Activated T-cell treated with anti-CD3 and anti-CD28 coated beads for 48 hours (primary cell): Measurements from ENCODE around the gene MCAT.

ENCODE experiments used
- DNase-seq: peaks from one replicate; pipeline ENCODE4 v3.0.0-alpha.2; 2020; ENCODE audit warnings: low read depth

The MCAT gene

GRCh38 chr22:43142880-43143562 is at the start of gene MCAT:
Gene MCAT (minus strand): TSS chr22:43143398. CDS start chr22:43143348, 50 bp downstream.
- peak; percentile 85 for DNase-seq

- DNase-seq, result no peak
These were observed 48.6 kb upstream of the MCAT start for GRCh38 chr22:43191831-43192230.

DNA sequence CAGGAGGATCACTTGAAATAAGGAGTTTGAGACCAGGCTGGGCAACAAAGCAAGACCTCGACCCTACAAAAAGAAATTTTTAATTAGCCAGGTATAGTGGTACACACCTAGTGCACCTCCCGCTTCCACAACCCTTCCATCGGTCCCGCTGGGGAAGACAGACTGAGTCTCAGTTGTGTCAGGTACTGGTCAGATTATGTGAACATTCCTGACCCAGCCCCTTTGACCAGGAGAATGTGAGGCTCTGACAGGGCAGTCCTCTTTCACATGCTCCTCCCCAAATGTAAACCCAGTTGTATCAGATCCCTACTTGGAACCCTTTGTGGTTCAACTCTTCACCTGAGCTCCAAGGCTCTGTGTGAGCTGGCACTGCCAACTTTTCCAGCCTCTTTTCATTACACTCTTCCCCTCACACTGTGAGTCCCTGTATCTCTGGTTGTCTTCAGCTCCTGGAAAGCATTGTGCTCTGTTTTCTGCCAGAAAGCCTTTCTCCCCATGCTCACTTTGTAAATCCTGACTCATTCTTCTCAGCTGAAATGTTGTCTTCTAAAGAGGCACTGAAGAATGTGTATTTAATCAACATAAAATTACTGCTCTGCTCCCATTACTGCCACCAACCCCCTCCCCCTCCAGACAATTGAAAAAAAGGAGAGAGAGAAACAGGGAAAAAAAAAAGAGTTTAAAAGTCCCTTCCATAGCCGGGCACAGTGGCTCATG is 45.8 kb upstream of the MCAT start:
- DNase-seq, result no peak

DNA sequence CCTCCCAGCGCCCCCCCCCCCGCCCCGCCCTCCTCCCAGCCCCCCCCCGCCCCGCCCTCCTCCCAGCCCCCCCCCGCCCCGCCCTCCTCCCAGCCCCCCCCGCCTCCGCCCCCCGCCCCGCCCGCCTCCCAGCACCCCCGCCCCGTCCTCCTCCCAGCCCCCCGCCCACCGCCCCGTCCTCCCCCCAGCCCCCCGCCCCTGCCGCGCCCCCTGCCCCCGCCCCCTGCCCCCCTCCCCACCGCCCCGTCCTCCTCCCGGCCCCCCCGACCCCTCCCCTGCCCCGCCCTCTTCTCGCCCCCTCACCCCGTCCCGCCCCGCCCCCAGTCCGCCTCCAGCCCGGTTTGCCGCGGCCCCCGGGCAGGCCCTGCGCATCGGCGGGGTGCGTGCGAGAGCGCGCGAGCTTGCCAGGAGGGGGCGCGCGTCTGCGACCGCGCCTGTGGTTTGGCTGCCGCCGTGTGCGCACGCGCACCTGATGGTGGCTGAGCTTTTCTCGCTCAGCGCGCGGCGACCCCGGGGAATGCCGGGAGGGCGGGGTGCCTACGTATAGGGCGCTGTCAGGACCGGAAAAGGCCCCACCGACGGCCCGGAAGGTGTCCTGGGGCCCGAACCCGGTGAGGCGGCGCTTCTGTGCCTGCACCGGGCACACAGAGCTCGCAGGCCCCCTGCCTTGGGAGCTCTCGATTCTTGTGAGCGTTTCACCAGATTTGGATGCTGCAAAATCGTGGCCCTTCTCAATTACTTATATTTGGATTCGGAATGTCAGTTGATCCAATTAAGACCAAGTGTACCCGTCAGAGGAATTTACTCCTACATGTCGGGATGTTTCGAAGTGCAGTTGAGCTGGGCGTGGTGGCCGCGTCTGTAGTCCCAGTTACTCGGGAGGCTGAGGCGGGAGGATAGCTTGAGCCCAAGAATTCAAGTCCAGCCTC is 44.2 kb upstream of the MCAT start:
- peak; percentile 98 for DNase-seq

DNA sequence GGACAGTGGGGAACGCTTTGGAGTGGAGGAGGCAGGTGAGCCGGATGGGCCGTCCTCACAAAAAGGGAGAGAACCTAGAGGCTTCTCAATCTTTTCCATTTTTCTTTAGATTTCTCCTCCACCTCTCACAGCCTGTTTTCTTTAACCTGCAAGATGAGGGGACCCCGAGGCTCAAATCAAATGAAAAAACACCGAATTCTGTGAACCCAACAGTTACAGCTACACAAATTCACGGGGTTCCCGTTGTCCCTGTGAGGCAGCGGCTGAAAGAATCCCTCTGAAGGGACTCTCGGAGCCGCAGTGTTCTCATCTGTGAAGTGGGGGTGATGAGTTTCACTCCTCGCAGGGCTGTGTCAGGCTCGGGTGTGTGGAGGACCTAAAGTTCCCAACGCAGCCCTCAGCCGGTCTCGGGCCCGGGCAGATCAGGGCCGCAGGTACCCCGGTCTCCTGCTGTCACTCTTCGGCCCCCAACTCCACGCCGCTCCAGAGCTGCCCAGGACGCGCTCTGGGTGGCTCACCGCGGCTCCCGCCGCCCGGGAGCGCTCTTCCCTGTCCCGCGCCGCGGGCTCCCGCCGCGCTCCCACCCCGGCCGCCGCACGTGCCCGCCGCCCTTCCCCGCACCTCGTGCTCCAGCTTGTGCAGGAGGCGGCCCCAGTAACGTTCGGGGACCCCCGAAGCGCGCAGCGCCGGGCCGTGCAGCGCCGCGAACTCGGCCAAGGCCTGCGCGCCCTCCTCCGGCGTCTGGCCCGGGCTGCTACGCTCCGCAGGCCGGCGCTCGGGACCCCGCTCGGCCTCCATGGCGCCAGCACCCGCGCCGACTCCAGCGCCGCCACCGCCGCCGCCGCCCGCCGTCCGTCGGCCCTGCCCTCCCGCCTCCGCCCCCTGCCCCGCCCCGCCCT is 43.3 kb upstream of the MCAT start, which contains the start of gene TTLL12:
Gene TTLL12, minus strand, starts transcription at position 863 of the 899 bp plus-strand sequence. Its CDS starts 65 bp downstream, at position 798.
- DNase-seq, result peak; percentile 58

DNA sequence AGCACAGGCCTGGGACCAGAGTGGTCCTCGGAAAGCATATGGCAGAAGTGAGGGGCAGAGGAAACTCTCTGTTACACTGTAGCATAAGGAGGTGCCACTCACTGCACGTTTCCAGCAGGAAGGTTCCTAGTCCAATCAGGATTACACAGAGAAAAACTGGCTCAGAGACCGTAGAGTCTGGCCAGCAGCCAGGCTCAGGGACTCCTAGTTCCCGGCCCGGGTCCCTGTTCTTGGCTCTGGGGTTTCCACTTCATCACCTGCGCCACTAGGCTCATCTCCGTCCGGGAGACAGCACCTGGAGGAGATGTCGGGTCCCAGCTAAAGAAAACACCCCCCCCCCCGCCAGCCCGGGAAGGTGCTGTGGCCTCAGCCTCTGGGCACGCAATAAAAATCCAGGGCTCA is 42.7 kb upstream of the MCAT start:
- DNase-seq, result no peak

GRCh38 chr22:43183496-43184277 is 40.5 kb upstream of the MCAT start:
- no peak for DNase-seq

DNA sequence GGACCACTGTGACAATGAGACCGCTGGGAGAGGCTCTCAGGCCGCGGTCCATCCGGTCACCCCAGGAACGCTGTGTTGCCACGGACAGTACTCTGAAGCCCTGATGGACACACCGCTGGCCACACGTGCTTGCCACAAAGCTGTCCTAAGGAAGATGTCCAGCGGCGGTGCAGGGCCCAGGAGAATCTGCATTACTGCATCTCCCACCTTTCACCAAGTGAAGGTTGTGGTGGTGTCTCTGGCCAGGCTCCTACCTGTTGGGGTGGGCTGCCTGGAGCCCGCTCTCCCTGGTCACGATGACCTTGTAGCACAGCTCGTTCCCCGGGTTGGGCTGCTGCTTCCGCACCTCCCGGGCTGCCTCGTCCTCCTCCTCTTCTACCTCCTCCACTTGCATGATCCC is 39.5 kb upstream of the MCAT start:
- no peak for DNase-seq

DNA sequence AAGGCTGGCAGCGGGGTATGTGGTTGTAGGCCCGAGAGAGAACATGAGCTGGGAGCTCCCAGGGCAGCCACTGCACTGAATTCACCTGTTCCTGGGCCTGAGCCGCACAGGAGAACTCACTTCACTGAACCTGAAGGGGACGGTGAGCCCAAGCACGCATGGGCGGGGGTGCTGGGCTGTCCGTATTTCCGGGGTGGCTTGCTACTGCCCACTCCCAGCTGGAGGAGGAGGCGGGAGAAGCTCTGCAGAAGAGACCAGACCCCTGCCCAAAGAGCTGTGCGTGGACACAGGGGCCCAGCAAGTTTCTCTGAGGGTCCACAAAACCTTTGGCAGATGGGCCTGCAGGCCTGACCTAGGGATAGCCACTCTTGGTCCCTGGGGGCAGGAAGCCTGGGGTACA is 38.9 kb upstream of the MCAT start:
- no peak for DNase-seq

DNA sequence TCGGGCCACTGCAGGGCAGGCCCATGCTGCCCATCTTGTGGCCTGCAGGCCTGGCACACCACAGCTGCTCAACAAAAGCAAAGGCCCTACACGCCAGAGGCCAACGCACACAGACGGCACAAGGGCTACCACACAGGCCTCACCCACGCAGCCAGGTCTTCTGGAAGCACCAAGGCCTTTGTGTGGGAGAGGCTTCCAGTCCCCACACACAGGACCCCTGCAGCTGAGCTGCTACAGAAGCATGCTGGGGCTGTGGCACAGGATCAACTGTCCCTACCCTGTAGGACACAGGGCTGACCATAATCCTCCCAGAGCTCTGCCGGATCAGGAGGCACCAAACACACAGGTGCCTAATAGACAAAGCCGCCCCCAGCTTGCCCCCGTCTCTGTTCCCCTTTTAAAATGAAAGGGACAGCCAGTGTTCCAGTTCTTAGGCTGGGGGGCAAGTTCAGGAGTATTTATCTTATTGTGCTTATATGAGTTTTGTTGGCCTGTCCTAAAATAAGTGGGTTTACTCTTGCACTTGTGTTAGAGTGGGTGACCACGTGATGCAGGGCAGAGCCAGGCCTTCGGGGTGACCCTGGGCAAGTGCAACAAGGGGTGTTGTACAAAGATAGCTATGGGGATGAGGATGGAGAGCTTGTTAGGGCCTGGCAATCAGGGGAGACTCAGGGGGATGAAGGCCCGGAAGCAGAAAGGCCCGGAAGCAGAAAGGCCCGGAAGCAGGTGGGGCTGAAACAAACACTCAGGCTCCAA is 38.3 kb upstream of the MCAT start:
- DNase-seq, result no peak

- DNase-seq, result no peak
These were observed 37.5 kb upstream of the MCAT start for GRCh38 chr22:43180670-43181069.

DNA sequence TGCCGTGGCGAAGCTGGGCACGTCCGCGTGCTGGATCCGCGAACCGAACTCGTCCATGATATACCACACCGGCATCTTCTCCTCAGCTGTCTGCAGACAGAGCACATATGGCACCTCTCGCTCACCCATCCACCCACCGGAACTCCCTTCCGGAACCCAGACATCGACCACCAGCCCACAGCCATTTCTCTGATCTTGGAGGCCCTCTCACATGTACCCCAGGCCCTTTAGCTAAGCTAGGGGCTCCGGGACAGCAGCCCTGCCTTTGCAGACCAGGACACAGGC is 36.7 kb upstream of the MCAT start:
- no peak for DNase-seq

DNA sequence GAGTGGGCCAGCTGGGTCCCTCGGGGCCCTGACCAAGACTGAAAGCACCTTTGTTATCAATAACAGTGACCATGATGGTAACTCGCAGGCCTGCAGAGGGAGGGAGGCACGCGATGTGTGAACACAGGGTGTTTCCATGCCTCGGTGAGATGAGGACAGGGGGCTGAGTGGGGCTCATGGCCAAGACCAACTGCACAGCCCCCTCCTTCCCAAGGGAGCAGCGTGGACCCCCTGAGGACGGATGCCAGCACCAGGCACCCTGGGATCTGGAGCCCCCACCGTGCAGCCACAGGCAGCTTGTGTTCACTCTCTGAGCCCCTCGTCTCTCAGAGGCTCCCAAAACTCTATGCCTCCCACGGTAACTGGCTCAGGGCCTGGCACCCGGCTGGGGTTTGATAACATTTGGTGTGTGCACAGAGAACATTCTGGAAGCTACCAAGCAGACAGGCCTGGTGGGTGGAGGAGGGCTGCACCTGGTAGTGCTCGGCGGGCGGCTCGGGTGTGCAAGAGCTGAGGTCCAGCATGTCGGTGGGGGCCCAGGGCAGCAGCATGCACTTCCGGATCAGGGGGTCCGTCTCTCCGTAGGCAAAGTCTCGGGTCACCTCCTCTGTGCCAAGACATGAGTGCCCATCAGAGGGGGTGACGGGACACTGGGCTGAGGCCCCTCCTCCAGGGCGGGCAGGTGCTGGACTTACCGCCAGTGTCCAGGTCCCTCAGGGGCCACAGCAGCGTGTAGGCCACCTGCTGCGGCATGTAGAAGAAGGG is 36.1 kb upstream of the MCAT start:
- DNase-seq, result no peak

DNA sequence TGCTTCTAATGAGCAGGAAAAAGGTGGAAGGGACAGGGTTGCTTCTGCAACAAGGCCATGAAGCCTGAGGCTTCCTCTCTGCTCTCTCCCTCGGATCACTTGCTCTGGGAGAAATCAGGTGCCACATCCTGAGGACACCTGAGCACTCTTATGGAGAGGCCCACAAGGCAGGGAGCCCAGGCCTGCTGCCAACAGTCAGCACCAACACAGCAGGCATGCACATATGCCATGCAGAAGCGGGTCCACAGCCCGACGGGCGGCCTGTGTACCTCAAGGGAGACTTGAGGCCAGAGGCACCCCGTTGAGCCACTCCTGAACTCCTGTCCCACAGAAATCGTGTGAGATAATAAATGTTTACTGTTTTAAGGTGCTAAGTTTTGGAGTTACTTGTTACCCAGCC is 34.3 kb upstream of the MCAT start:
- DNase-seq, result no peak

- DNase-seq, result no peak
These were observed 32.9 kb upstream of the MCAT start for GRCh38 chr22:43176090-43176489.

- no peak for DNase-seq
These were observed 31.8 kb upstream of the MCAT start for GRCh38 chr22:43174941-43175531.

DNA sequence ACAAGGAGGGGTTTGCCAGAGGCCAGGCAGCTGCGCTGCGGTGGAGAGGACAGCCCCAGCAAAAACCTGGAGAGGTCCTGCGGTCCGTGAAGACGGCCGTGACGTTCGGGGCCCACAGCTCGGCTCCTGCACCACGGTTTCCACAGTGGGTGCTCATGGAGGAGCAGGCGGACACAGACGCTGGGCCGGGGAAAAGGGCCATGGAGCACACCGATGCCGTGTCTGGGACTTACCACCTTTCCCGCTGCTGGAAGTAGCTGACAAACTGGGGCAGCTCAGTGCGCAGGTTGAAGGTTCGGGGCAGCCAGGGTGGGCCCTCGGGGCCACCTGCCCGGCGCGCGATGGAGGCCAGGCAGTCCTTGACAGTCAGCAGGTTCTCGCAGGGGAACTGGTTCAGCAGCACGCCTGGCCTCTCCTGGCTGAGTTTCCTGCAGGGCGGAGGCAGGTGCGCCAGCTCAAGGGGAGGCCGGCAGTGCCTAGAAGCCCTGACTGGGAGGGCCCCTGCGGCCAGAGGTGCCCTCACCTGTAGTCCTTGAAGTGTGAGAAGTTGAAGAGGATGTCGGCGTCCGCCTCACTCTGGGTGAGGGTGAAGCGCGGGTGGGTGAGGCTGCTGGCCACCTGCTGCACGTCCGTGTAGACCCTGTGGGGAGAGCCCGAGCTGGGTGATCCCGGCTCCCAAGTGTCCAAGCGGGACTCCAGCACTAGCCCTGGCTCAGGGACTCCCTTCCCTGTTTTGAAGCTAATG is 30.9 kb upstream of the MCAT start:
- no peak for DNase-seq

DNA sequence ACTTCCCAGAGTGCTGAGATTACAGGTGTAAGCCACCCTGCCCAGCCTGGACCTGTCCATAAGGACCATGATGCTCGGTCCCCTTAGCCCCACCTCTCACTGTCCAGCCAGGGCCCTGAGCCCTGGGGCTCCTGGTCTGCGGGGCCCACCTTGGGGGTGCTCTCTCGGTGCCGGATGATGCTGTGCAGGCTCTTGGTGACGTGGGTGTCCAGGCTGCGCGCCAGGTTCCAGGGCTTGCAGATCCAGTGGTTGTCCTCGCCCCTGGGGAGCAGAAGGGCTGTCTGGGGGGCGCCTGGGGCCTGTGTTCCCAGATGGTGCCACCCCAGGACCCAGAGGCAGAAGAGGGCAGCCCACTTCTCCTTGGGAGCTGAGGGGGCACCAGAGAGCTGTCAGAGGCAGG is 30.4 kb upstream of the MCAT start:
- no peak for DNase-seq
